ENCODE results near the gene TM4SF18.

The TM4SF18 gene

GRCh38 chr3:149284034-149284433 is 49.4 kb downstream of the TM4SF18 start:
- ATAC-seq: no peak
- no peak for DNase-seq (ENCODE audit: low spot score in 2 of 2)
- no peaks in the 10 kb centered on the region for H3K4me1 Mint-ChIP-seq
- H3K9me3 Mint-ChIP-seq: no peaks in the 10 kb centered on the region
- H3K27ac Mint-ChIP-seq: no peak overlapping the region
- H3K4me3 Mint-ChIP-seq: no peak overlapping the region
- no peaks in the 10 kb centered on the region for H3K36me3 Mint-ChIP-seq

- H3K36me3 Mint-ChIP-seq: no peaks in the 10 kb centered on the region
- no peak overlapping the region for H3K4me3 Mint-ChIP-seq
- ATAC-seq (no peak), DNase-seq (ENCODE audit: low spot score in 2 of 2) (no peak)
- no peaks in the 10 kb centered on the region for H3K9me3 Mint-ChIP-seq
- H3K4me1 Mint-ChIP-seq: no peaks in the 10 kb centered on the region
- H3K27ac Mint-ChIP-seq: no peak overlapping the region
These were observed 50.0 kb downstream of the TM4SF18 start for GRCh38 chr3:149283401-149283800.

GRCh38 chr3:149282836-149283235 is 50.6 kb downstream of the TM4SF18 start:
- Mint-ChIP-seq H3K4me3 (no peak overlapping the region), H3K27ac (no peak overlapping the region), H3K4me1 (peaks cover 2% of the 10 kb centered on the region), H3K9me3 (no peaks in the 10 kb centered on the region), H3K36me3 (no peaks in the 10 kb centered on the region)
- ATAC-seq: no peak
- no peak for DNase-seq (ENCODE audit: low spot score in 2 of 2)

- ATAC-seq (no peak), DNase-seq (ENCODE audit: low spot score in 2 of 2) (no peak)
- H3K36me3 Mint-ChIP-seq: no peaks in the 10 kb centered on the region
- no peaks in the 10 kb centered on the region for H3K9me3 Mint-ChIP-seq
- no peak overlapping the region for H3K27ac Mint-ChIP-seq
- H3K4me1 Mint-ChIP-seq: peaks cover 7% of the 10 kb centered on the region
- no peak overlapping the region for H3K4me3 Mint-ChIP-seq
These were observed 51.1 kb downstream of the TM4SF18 start for GRCh38 chr3:149282322-149282721.

- no peak for ATAC-seq
- H3K9me3 Mint-ChIP-seq: no peaks in the 10 kb centered on the region
- no peak for DNase-seq (ENCODE audit: low spot score in 2 of 2)
- no peak overlapping the region for H3K27ac Mint-ChIP-seq
- H3K36me3 Mint-ChIP-seq: no peaks in the 10 kb centered on the region
- peaks cover 9% of the 10 kb centered on the region for H3K4me1 Mint-ChIP-seq
- no peak overlapping the region for H3K4me3 Mint-ChIP-seq
These were observed 52.6 kb downstream of the TM4SF18 start for GRCh38 chr3:149280671-149281349.

GRCh38 chr3:149278911-149279310 is 54.5 kb downstream of the TM4SF18 start:
- Mint-ChIP-seq H3K9me3 (no peaks in the 10 kb centered on the region), H3K4me1 (peaks cover 9% of the 10 kb centered on the region), H3K27ac (no peak overlapping the region), H3K36me3 (no peaks in the 10 kb centered on the region), H3K4me3 (no peak overlapping the region)
- ATAC-seq: no peak
- DNase-seq (ENCODE audit: low spot score in 2 of 2): no peak

GRCh38 chr3:149277331-149277813 is 56.1 kb downstream of the TM4SF18 start:
- Mint-ChIP-seq H3K9me3 (no peaks in the 10 kb centered on the region), H3K4me1 (peaks cover 9% of the 10 kb centered on the region), H3K27ac (peak overlapping the region; percentile 83), H3K4me3 (peak overlapping the region; percentile 39), H3K36me3 (no peaks in the 10 kb centered on the region)
- ATAC-seq (peak; percentile 80), DNase-seq (ENCODE audit: low spot score in 2 of 2) (peak in 1 of 2 donors; percentile 50)

GRCh38 chr3:149276619-149277018 is 56.8 kb downstream of the TM4SF18 start:
- peak overlapping the region; percentile 83 for H3K27ac Mint-ChIP-seq
- no peak overlapping the region for H3K4me3 Mint-ChIP-seq
- DNase-seq (ENCODE audit: low spot score in 2 of 2): no peak
- H3K9me3 Mint-ChIP-seq: no peaks in the 10 kb centered on the region
- H3K4me1 Mint-ChIP-seq: peaks cover 9% of the 10 kb centered on the region
- no peak for ATAC-seq
- no peaks in the 10 kb centered on the region for H3K36me3 Mint-ChIP-seq

GRCh38 chr3:149274220-149274619 is 59.2 kb downstream of the TM4SF18 start:
- Mint-ChIP-seq H3K9me3 (no peaks in the 10 kb centered on the region), H3K4me1 (peaks cover 9% of the 10 kb centered on the region), H3K4me3 (no peak overlapping the region), H3K36me3 (no peaks in the 10 kb centered on the region), H3K27ac (no peak overlapping the region)
- DNase-seq (ENCODE audit: low spot score in 2 of 2) (no peak), ATAC-seq (no peak)

- Mint-ChIP-seq H3K27ac (no peak overlapping the region), H3K36me3 (no peaks in the 10 kb centered on the region)
- ATAC-seq: peak; percentile 82
These were observed 60.2 kb downstream of the TM4SF18 start for GRCh38 chr3:149273096-149273751.

GRCh38 chr3:149271669-149272068 is 61.8 kb downstream of the TM4SF18 start:
- Mint-ChIP-seq H3K9me3 (no peaks in the 10 kb centered on the region), H3K36me3 (no peaks in the 10 kb centered on the region), H3K4me1 (no peaks in the 10 kb centered on the region), H3K27ac (no peak overlapping the region), H3K4me3 (no peak overlapping the region)
- ATAC-seq: no peak
- DNase-seq (ENCODE audit: low spot score in 2 of 2): no peak

More at GRCh38 chr3:149273096-149273751, 60.2 kb downstream of the TM4SF18 start:
- Mint-ChIP-seq H3K4me1 (peaks cover 9% of the 10 kb centered on the region), H3K4me3 (no peak overlapping the region), H3K9me3 (no peaks in the 10 kb centered on the region)
- peak in 1 of 2 donors; percentile 50 for DNase-seq (ENCODE audit: low spot score in 2 of 2)

GRCh38 chr3:149270180-149270579 is 63.3 kb downstream of the TM4SF18 start:
- Mint-ChIP-seq H3K27ac (no peak overlapping the region), H3K36me3 (no peaks in the 10 kb centered on the region), H3K4me3 (no peak overlapping the region), H3K9me3 (no peaks in the 10 kb centered on the region), H3K4me1 (no peaks in the 10 kb centered on the region)
- ATAC-seq: no peak
- no peak for DNase-seq (ENCODE audit: low spot score in 2 of 2)

GRCh38 chr3:149269687-149270086 is 63.7 kb downstream of the TM4SF18 start:
- no peaks in the 10 kb centered on the region for H3K4me1 Mint-ChIP-seq
- no peaks in the 10 kb centered on the region for H3K36me3 Mint-ChIP-seq
- ATAC-seq: no peak
- no peak overlapping the region for H3K4me3 Mint-ChIP-seq
- no peak overlapping the region for H3K27ac Mint-ChIP-seq
- no peak for DNase-seq (ENCODE audit: low spot score in 2 of 2)
- no peaks in the 10 kb centered on the region for H3K9me3 Mint-ChIP-seq

Measured in stimulated activated effector memory CD8-positive, alpha-beta T cell treated with anti-CD3 and anti-CD28 coated beads, Interleukin-12 subunit alpha, Interleukin-12 subunit beta, amount 100 ng/mL, for 72 hours (primary cell).